Type B pancreatic cell (in vitro differentiated cells): ENCODE results near the gene FZD8. TPM values are rescaled to one million over a fixed set of nuclear protein-coding genes. Genes with fewer than 3 reads are reported as not detected.

Experiments used
- DNase-seq: peaks from one replicate; pipeline ENCODE4 v3.0.0; 2021; ENCODE audit warnings: mixed read lengths; ENCODE audit not compliant: unreplicated experiment; ENCODE audit errors: extremely low spot score
- H3K27ac Mint-ChIP-seq: 2 replicates; pipeline ENCODE4 v1.8.0; 2021; ENCODE audit warnings: mild to moderate bottlenecking, mixed read lengths
- H3K27me3 Mint-ChIP-seq: 2 replicates; pipeline ENCODE4 v1.8.0; 2021; ENCODE audit warnings: mixed read lengths
- H3K36me3 Mint-ChIP-seq: 2 replicates; pipeline ENCODE4 v1.8.0; 2021; ENCODE audit warnings: mixed read lengths
- H3K4me1 Mint-ChIP-seq: one replicate; pipeline ENCODE4 v1.8.0; 2021; ENCODE audit warnings: mixed read lengths; ENCODE audit not compliant: unreplicated experiment
- H3K4me3 Mint-ChIP-seq: 2 replicates; pipeline ENCODE4 v1.8.0; 2021; ENCODE audit warnings: mild to moderate bottlenecking, mixed read lengths
- H3K9me3 Mint-ChIP-seq: 2 replicates; pipeline ENCODE4 v1.8.0; 2021; ENCODE audit warnings: mixed read lengths
- total RNA-seq: library from RNA; stranded (reverse); gene quantifications from 2 replicates; pipeline ENCODE4 v1.2.1, GENCODE V29; 2021; ENCODE audit warnings: low replicate concordance
- TF ChIP-seq, protein P1 (sequence below): fragments of 200-600 bp; sonication (generic); conservative IDR thresholded peaks from 2 replicates; pipeline ENCODE4 v1.5.0; 2021; ENCODE audit warnings: antibody characterized with exemption, mild to moderate bottlenecking

The FZD8 gene
- total RNA-seq, 1 donor from 2014 or later = 7.5 TPM

DNA sequence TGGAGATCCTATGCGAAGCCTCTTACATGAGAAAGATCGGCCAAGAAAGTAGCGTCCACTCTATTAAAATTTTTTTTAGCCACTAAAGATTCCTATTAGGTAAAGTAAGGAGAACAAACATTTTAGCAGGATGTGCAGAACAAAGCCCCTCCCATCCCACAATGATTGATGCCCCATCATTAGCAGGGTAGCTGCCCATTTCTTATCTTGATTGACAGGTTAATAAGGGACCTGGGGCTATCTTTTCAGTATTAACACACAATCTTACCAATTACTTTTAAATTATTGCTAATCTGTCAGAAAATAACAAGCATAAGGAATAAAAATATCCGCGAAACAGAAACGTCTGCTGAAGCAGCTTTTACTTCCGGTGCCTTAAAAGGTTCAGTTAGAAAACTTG, 5.1 kb downstream of the FZD8 start:
- peak overlapping the region; percentile 69 for H3K4me3 Mint-ChIP-seq
- no peak for DNase-seq
- H3K9me3 Mint-ChIP-seq = no peaks in the 10 kb centered on the region
- H3K36me3 Mint-ChIP-seq = no peaks in the 10 kb centered on the region
- TF ChIP-seq, protein P1, sequence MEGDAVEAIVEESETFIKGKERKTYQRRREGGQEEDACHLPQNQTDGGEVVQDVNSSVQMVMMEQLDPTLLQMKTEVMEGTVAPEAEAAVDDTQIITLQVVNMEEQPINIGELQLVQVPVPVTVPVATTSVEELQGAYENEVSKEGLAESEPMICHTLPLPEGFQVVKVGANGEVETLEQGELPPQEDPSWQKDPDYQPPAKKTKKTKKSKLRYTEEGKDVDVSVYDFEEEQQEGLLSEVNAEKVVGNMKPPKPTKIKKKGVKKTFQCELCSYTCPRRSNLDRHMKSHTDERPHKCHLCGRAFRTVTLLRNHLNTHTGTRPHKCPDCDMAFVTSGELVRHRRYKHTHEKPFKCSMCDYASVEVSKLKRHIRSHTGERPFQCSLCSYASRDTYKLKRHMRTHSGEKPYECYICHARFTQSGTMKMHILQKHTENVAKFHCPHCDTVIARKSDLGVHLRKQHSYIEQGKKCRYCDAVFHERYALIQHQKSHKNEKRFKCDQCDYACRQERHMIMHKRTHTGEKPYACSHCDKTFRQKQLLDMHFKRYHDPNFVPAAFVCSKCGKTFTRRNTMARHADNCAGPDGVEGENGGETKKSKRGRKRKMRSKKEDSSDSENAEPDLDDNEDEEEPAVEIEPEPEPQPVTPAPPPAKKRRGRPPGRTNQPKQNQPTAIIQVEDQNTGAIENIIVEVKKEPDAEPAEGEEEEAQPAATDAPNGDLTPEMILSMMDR = no peak
- H3K27ac Mint-ChIP-seq = no peak overlapping the region
- peaks cover 65% of the 10 kb centered on the region for H3K27me3 Mint-ChIP-seq
- H3K4me1 Mint-ChIP-seq = peaks cover 4% of the 10 kb centered on the region

DNA sequence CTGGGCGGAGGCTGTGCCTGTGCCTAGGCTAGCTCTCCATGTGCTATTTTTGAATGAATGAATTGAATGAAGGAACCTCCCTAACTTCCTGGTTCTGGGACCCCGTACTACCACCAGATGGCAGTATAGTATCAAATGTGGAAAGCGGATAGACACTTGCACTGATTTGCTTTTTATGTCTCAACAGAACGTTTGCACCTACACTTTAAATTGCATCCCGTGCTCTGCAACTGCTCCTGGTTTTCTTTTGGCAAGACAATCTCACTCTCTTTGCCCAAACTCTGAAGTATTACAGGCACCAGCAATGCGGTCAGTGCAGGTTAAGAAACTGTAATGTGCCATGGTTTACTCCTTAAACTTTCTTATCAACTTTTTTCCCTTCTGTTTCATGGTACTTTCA, 6.5 kb downstream of the FZD8 start:
- Mint-ChIP-seq H3K27ac (no peak overlapping the region), H3K36me3 (no peaks in the 10 kb centered on the region), H3K9me3 (no peaks in the 10 kb centered on the region), H3K4me1 (peaks cover 4% of the 10 kb centered on the region), H3K27me3 (peaks cover 65% of the 10 kb centered on the region), H3K4me3 (no peak overlapping the region)
- no peak for DNase-seq
- TF ChIP-seq, protein P1 = peak; percentile 96

DNA sequence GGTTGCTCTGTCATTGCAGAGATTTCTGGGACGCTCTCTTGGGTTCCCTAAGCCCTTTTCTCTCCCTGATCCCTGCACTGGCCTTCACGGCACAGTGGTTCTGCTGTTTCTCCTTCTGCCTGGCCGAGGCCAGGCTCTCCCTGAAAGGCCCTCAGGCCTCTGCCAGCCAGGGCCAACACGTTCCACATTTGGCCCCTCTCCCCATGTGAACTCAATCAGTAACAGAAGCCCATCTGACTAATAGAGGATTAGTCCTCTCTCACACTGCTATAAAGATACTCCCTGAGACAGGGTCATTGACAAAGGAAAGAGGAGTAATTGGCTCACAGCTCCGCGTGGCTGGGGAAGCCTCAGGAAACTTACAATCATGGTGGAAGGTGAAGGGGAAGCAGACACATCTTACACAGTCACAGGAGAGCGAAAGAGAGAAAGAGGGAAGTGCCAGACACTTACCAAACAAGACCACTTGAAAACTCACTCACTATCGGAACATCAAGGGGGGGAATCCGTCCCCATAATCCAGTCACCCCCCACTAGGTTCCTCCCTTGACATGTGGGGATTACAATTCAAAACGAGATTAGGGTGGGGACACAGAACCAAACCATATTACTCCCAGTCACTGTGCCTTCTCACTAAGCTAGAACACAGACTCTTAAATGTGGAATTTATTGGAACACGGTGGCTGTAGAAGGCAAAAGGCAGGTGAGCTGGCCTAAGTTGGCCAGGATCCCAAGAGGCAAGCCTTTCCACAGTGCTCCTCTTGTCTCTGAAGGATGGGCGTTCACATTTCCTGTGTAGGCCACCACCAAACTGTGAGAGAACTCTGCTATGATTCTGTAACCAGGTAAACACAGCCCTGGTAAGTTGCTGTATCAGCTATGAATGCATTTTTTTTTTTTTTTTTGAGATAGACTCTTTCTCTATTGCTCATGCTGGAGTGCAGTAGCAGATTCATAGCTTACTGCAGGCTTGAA, 8.8 kb downstream of the FZD8 start:
- H3K4me3 Mint-ChIP-seq = no peak overlapping the region
- peaks cover 49% of the 10 kb centered on the region for H3K27me3 Mint-ChIP-seq
- H3K9me3 Mint-ChIP-seq = no peaks in the 10 kb centered on the region
- peaks cover 4% of the 10 kb centered on the region for H3K4me1 Mint-ChIP-seq
- no peak overlapping the region for H3K27ac Mint-ChIP-seq
- TF ChIP-seq, protein P1 = no peak
- no peaks in the 10 kb centered on the region for H3K36me3 Mint-ChIP-seq
- DNase-seq = no peak

DNA sequence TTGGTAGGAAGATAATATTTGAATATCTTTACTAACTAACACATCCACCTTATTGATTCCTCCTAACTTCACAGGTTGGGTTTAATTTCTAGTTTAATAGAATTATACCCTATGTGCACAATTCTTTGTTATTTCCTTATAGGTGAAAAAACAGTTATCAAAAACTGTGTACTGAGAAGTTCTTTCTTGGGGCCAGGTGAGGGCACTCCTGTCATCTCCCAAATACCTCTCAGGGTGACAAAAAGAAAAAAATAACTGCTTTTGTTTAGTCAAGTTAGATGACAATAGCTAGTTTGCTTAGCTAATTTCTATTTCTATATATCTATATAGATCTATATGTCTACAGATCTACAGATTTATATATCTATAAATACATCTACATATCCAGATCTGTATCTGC, 10.1 kb downstream of the FZD8 start:
- Mint-ChIP-seq H3K27me3 (peaks cover 37% of the 10 kb centered on the region), H3K27ac (no peak overlapping the region), H3K9me3 (no peaks in the 10 kb centered on the region), H3K4me1 (peaks cover 4% of the 10 kb centered on the region), H3K36me3 (no peaks in the 10 kb centered on the region), H3K4me3 (no peak overlapping the region)
- TF ChIP-seq, protein P1 = peak; percentile 17
- no peak for DNase-seq

DNA sequence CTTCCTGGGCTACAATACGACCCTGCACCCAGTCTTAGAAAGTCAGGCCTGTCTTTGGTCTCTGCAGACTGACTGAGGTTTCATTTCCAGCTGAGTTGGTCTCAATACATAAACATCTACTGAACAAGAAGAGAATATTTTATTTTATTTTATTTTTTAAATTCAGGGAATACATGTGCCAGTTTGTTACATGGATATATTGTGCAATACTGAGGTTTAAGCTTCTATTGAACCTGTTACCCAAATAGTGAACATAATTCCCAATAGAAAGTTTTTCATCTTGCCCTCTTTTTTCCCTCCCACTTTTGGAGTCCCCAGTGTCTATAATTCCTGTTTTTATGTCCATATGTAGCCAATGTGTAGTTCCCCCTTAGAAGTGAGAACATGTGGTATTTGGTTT, 10.7 kb downstream of the FZD8 start:
- no peak for DNase-seq
- Mint-ChIP-seq H3K36me3 (no peaks in the 10 kb centered on the region), H3K4me1 (no peaks in the 10 kb centered on the region), H3K27ac (no peak overlapping the region), H3K4me3 (no peak overlapping the region), H3K9me3 (no peaks in the 10 kb centered on the region), H3K27me3 (peaks cover 31% of the 10 kb centered on the region)
- TF ChIP-seq, protein P1 = no peak
